ENCODE measurements around the gene DPP10. TPM values are rescaled to one million over a fixed set of nuclear protein-coding genes. Genes with fewer than 3 reads are reported as not detected.

Gene DPP10
- total and polyA plus RNA-seq, 8 donors: 0.68 to 8.2 (median 4.7) TPM

- TF ChIP-seq, protein P1, sequence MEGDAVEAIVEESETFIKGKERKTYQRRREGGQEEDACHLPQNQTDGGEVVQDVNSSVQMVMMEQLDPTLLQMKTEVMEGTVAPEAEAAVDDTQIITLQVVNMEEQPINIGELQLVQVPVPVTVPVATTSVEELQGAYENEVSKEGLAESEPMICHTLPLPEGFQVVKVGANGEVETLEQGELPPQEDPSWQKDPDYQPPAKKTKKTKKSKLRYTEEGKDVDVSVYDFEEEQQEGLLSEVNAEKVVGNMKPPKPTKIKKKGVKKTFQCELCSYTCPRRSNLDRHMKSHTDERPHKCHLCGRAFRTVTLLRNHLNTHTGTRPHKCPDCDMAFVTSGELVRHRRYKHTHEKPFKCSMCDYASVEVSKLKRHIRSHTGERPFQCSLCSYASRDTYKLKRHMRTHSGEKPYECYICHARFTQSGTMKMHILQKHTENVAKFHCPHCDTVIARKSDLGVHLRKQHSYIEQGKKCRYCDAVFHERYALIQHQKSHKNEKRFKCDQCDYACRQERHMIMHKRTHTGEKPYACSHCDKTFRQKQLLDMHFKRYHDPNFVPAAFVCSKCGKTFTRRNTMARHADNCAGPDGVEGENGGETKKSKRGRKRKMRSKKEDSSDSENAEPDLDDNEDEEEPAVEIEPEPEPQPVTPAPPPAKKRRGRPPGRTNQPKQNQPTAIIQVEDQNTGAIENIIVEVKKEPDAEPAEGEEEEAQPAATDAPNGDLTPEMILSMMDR (IDR thresholded peaks at IDR 0.05): no peak
- no peaks in the 10 kb centered on the region for H3K4me1 ChIP-seq
- DNase-seq: no peak
- no peaks in the 10 kb centered on the region for H3K36me3 ChIP-seq
- peaks cover 0 to 7% of the 10 kb centered on the region in 2 donors for H3K9me3 ChIP-seq
- ATAC-seq: no peak
- no peak overlapping the region for H3K4me3 ChIP-seq
- no peaks in the 10 kb centered on the region for H3K27me3 ChIP-seq
- no peak overlapping the region for H3K27ac ChIP-seq
- intact Hi-C loops (cut with DNase I): no loop called here
These were observed 1399.9 kb downstream of the DPP10 start for GRCh38 chr2:115842306-115842705.

DNA sequence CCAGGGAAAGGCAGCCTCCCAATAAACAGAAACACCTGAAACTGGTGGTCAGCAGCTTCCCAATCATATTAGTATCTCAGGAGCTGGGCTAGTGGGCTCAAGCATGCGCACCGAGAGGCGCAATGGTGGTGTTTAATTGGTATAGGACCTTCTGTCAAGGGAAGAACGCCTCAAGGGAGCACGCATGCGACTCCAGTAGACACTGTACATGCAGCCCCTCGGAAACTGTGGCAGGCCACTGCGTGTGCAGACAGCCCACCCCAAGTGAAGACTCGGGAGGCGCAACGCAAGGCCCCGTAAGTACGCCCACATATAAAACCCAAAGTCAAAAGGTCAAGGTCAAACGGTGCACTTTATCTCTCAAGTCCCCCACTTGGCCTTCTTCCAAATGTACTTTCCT lies 1405.8 kb downstream of the DPP10 start:
- Histone ChIP-seq H3K4me3 (no peak overlapping the region), H3K27ac (no peak overlapping the region), H3K36me3 (no peaks in the 10 kb centered on the region), H3K27me3 (no peaks in the 10 kb centered on the region), H3K9me3 (peaks cover 0 to 4% of the 10 kb centered on the region in 2 donors), H3K4me1 (no peaks in the 10 kb centered on the region)
- ATAC-seq (no peak), DNase-seq (peak in 1 of 4 donors; percentile 51)
- intact Hi-C loops (cut with DNase I): no loop called here
- TF ChIP-seq, protein P1 (IDR thresholded peaks at IDR 0.05): no peak

- Histone ChIP-seq H3K27me3 (no peaks in the 10 kb centered on the region), H3K4me3 (no peak overlapping the region), H3K9me3 (no peaks in the 10 kb centered on the region), H3K27ac (no peak overlapping the region), H3K4me1 (no peaks in the 10 kb centered on the region), H3K36me3 (no peaks in the 10 kb centered on the region)
- ATAC-seq: no peak
- TF ChIP-seq, protein P1 (IDR thresholded peaks at IDR 0.05): no peak
- intact Hi-C loops (cut with DNase I): no loop called here
- DNase-seq: no peak
These were observed 1424.6 kb downstream of the DPP10 start for GRCh38 chr2:115867024-115867423.

- DNase-seq (no peak), ATAC-seq (peak; percentile 56)
- no peak overlapping the region for H3K27ac ChIP-seq
- H3K9me3 ChIP-seq: no peaks in the 10 kb centered on the region
- H3K36me3 ChIP-seq: no peaks in the 10 kb centered on the region
- H3K27me3 ChIP-seq: no peaks in the 10 kb centered on the region
- TF ChIP-seq, protein P1 (IDR thresholded peaks at IDR 0.05): no peak
- intact Hi-C loops (cut with DNase I): no loop called here
- H3K4me3 ChIP-seq: no peak overlapping the region
- no peaks in the 10 kb centered on the region for H3K4me1 ChIP-seq
These were observed 1432.0 kb downstream of the DPP10 start for GRCh38 chr2:115874427-115874826.

GRCh38 chr2:115880558-115880957 lies 1438.1 kb downstream of the DPP10 start:
- ATAC-seq: no peak
- H3K27ac ChIP-seq: no peak overlapping the region
- H3K36me3 ChIP-seq: no peaks in the 10 kb centered on the region

More at GRCh38 chr2:115880558-115880957, 1438.1 kb downstream of the DPP10 start:
- H3K4me1 ChIP-seq: no peaks in the 10 kb centered on the region
- intact Hi-C loops (cut with DNase I): no loop called here
- peaks cover 0 to 2% of the 10 kb centered on the region in 2 donors for H3K9me3 ChIP-seq
- no peak for DNase-seq
- TF ChIP-seq, protein P1 (IDR thresholded peaks at IDR 0.05): no peak
- H3K4me3 ChIP-seq: no peak overlapping the region
- H3K27me3 ChIP-seq: no peaks in the 10 kb centered on the region

Data from left lung (tissue), 10 donors.